ENCODE data around the gene CBFB. TPM values are rescaled to one million over a fixed set of nuclear protein-coding genes. Genes with fewer than 3 reads are reported as not detected.

Gene CBFB
- total and polyA plus RNA-seq, 2 of the 13 experiments (the other 11 are each of a cell fraction or from before 2014, with no cell fraction given) = 22.1 to 70.8 TPM

DNA sequence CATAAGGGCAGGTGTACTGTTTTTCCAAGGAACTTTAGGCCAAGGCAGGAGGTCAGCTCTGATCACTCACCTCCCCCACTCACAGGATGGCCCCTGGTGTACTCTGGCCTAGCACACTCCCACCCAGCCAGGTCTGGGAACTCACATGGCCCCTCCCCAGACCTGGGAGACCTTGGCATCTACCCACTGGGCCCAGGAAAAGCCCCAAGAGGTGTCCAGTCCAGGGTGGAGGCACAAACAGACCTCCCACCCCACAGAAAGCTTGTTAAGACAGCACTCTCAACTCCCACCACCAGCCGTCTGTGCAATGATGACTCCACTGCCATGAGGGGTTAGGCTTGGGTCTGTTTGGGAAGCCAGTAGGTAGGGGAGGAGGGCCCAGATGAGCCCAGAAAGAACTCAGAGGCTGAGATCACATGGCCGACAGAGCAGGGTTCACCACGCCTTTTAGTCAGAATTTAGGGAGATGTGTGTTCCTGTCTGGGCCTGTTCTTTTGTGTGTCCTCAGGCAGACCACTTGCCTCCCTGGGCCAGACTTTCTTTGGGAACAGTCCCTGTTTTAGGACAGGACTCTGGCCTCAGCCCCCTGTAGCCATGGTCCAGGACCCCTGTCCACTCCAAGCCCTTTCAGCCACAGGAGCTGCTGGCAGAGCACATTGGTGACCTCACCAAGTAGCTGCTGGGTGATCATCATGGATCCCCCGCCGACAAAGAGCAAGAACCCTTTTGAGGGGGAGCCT is 12.1 kb upstream of the CBFB start:
- Histone ChIP-seq H3K4me2 (ENCODE audit: low read depth, low read length) (no peak overlapping the region), H3K27ac (ENCODE audit: extremely low read length, insufficient read depth, low read length) (no peak overlapping the region), H3K27me3 (ENCODE audit: control insufficient read depth in 1 of 2, insufficient read depth in 2 of 2, low read length in 2 of 2) (peaks cover 9 to 25% of the 10 kb centered on the region in 2 experiments), H3K4me1 (ENCODE audit: insufficient read depth, low read length) (peaks cover 43% of the 10 kb centered on the region), H3K9ac (ENCODE audit: insufficient read depth, low read depth, low read length) (no peak overlapping the region), H3K9me3 (ENCODE audit: low read length) (no peaks in the 10 kb centered on the region), H4K20me1 (ENCODE audit: insufficient read depth, low read length) (no peaks in the 10 kb centered on the region), H3K4me3 (replicated peaks in 1 of 3; ENCODE audit: insufficient read depth in 1 of 3, low read depth in 2 of 3, low read length in 3 of 3) (no peak overlapping the region), H2AFZ (ENCODE audit: low read length) (no peak overlapping the region), H3K79me2 (ENCODE audit: insufficient read depth, low read length) (no peaks in the 10 kb centered on the region), H3K36me3 (replicated peaks in 1 of 2; ENCODE audit: control insufficient read depth in 1 of 2, insufficient read depth in 2 of 2, low read length in 2 of 2) (no peaks in the 10 kb centered on the region)
- BruUV-seq (replicated peaks) = no TSS peak
- TF ChIP-seq PHF8 (CRISPR knock-in tag; IDR thresholded peaks at IDR 0.05) (no peak), XRCC5 (optimal IDR thresholded peaks at IDR 0.05; ENCODE audit: low read length) (no peak), HES4 (CRISPR knock-in tag; IDR thresholded peaks at IDR 0.05; ENCODE audit: borderline replicate concordance) (no peak), HHEX (CRISPR knock-in tag; IDR thresholded peaks at IDR 0.05) (no peak)
- TF ChIP-seq, protein P1, sequence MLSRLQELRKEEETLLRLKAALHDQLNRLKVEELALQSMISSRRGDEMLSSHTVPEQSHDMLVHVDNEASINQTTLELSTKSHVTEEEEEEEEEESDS (CRISPR knock-in tag; IDR thresholded peaks at IDR 0.05; ENCODE audit: borderline replicate concordance) = no peak
- TF ChIP-seq, protein P2, sequence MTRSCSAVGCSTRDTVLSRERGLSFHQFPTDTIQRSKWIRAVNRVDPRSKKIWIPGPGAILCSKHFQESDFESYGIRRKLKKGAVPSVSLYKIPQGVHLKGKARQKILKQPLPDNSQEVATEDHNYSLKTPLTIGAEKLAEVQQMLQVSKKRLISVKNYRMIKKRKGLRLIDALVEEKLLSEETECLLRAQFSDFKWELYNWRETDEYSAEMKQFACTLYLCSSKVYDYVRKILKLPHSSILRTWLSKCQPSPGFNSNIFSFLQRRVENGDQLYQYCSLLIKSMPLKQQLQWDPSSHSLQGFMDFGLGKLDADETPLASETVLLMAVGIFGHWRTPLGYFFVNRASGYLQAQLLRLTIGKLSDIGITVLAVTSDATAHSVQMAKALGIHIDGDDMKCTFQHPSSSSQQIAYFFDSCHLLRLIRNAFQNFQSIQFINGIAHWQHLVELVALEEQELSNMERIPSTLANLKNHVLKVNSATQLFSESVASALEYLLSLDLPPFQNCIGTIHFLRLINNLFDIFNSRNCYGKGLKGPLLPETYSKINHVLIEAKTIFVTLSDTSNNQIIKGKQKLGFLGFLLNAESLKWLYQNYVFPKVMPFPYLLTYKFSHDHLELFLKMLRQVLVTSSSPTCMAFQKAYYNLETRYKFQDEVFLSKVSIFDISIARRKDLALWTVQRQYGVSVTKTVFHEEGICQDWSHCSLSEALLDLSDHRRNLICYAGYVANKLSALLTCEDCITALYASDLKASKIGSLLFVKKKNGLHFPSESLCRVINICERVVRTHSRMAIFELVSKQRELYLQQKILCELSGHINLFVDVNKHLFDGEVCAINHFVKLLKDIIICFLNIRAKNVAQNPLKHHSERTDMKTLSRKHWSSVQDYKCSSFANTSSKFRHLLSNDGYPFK (CRISPR knock-in tag; IDR thresholded peaks at IDR 0.05; ENCODE audit: borderline replicate concordance) = no peak
- TF ChIP-seq, protein P3, sequence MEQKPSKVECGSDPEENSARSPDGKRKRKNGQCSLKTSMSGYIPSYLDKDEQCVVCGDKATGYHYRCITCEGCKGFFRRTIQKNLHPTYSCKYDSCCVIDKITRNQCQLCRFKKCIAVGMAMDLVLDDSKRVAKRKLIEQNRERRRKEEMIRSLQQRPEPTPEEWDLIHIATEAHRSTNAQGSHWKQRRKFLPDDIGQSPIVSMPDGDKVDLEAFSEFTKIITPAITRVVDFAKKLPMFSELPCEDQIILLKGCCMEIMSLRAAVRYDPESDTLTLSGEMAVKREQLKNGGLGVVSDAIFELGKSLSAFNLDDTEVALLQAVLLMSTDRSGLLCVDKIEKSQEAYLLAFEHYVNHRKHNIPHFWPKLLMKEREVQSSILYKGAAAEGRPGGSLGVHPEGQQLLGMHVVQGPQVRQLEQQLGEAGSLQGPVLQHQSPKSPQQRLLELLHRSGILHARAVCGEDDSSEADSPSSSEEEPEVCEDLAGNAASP (CRISPR knock-in tag; IDR thresholded peaks at IDR 0.05; ENCODE audit: borderline replicate concordance) = no peak
- TF ChIP-seq, protein P4, sequence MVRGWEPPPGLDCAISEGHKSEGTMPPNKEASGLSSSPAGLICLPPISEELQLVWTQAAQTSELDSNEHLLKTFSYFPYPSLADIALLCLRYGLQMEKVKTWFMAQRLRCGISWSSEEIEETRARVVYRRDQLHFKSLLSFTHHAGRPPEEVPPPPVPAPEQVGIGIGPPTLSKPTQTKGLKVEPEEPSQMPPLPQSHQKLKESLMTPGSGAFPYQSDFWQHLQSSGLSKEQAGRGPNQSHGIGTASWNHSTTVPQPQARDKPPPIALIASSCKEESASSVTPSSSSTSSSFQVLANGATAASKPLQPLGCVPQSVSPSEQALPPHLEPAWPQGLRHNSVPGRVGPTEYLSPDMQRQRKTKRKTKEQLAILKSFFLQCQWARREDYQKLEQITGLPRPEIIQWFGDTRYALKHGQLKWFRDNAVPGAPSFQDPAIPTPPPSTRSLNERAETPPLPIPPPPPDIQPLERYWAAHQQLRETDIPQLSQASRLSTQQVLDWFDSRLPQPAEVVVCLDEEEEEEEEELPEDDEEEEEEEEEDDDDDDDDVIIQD (CRISPR knock-in tag; IDR thresholded peaks at IDR 0.05; ENCODE audit: low read depth) = no peak
- 3% methylated on average over 5 of the region's 5 CpGs for WGBS (ENCODE audit: low lambda C conversion rate)
- FAIRE-seq (no peak), DNase-seq (ENCODE audit: low spot score) (no peak), ATAC-seq (no peak)
- POLR2A ChIA-PET = interaction anchor here (1.0 to 1.1 kb wide), 2 partner anchors 124 to 138 kb away, joined by 3 to 10 read pairs; no protein-coding TSS in a partner anchor
- intact Hi-C loops (cut with micrococcal nuclease; ENCODE audit: unreplicated experiment) (loop anchor here (10.0 kb wide), 1 partner anchor 62 kb away; no protein-coding TSS in a partner anchor), in situ Hi-C loops (cut with HindIII; ENCODE audit: extremely low pct_ligation_motif_present, low pct_unique_long_range_greater_than_20kb) (loop anchor here (5.0 kb wide), 1 partner anchor 140 kb away; the partner anchor contains the start of genes FBXL8 and TRADD)
- CTCF ChIA-PET (ENCODE audit: low intra/inter-chr PET ratio, low total read pairs) = interaction anchor here (0.7 to 4.2 kb wide), 5 partner anchors 39 to 169 kb away, joined by 3 to 28 read pairs (median 12); no protein-coding TSS in a partner anchor
